Measurements from ENCODE around the gene RNF141.

Gene RNF141

DNA sequence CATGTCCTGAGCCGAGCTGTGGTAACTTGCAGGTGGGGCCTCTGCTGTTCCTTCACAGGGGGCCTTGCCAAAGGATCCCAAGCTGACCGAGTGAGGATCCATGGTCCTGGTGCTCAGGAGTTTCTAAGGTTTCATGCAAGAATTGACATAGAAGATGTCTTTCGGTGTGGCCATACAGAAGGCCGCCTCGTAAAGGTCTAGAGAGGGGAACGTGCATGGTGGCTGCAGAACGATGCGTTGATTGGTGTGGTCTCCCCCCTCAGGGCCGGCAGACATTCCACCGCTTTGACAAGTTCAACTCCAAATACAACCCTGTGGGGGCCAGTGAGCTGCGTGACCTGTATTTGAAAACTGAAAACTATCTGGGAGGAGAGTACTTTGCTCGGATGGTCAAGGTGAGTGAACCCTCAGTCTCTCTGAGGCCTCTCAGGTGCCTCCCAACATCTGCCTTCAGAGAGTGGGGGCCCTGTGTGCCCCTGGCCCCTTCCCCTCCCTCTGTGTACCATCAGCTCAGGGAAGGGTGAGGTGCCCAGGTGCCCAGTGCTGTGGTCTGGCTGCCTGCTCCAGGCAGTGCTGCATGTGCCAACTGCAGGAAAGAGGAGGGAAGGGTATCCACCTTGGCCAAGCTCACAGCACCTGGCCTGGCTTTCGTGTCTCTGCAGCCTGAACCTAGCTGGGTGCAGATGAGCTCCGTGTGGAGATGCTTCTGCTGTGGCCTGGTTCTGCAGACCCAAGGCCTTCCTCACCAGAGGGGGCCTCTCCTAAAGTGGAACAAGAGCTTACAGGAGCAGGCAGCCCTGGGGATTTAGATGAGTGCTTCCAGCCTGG, 46.1 kb downstream of the RNF141 start:
- Histone ChIP-seq H3K9ac (ENCODE audit: low read depth, low read length) (no peak overlapping the region), H3K27ac (ENCODE audit: low read length) (no peak overlapping the region), H3K9me3 (ENCODE audit: insufficient read depth, low read length, severe bottlenecking) (no peaks in the 10 kb centered on the region), H3K4me1 (ENCODE audit: insufficient read depth, low read length) (no peaks in the 10 kb centered on the region), H3K36me3 (ENCODE audit: insufficient read depth, low read length) (peaks cover 52% of the 10 kb centered on the region), H2AFZ (ENCODE audit: low read depth, low read length) (no peak overlapping the region), H3K79me2 (ENCODE audit: insufficient read depth, low read length) (no peaks in the 10 kb centered on the region), H3K27me3 (ENCODE audit: insufficient read depth, low read length, poor library complexity) (no peaks in the 10 kb centered on the region), H3K4me3 (ENCODE audit: low read depth in 1 of 2, low read length in 2 of 2) (no peak overlapping the region), H3K4me2 (ENCODE audit: insufficient read depth, low read length) (no peak overlapping the region), H4K20me1 (ENCODE audit: insufficient read depth, low read length) (peaks cover 1% of the 10 kb centered on the region)
- TF ChIP-seq, protein P1, sequence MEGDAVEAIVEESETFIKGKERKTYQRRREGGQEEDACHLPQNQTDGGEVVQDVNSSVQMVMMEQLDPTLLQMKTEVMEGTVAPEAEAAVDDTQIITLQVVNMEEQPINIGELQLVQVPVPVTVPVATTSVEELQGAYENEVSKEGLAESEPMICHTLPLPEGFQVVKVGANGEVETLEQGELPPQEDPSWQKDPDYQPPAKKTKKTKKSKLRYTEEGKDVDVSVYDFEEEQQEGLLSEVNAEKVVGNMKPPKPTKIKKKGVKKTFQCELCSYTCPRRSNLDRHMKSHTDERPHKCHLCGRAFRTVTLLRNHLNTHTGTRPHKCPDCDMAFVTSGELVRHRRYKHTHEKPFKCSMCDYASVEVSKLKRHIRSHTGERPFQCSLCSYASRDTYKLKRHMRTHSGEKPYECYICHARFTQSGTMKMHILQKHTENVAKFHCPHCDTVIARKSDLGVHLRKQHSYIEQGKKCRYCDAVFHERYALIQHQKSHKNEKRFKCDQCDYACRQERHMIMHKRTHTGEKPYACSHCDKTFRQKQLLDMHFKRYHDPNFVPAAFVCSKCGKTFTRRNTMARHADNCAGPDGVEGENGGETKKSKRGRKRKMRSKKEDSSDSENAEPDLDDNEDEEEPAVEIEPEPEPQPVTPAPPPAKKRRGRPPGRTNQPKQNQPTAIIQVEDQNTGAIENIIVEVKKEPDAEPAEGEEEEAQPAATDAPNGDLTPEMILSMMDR (IDR thresholded peaks at IDR 0.05; ENCODE audit: borderline replicate concordance, extremely low read depth, low read length, poor library complexity, severe bottlenecking): no peak
- TF ChIP-seq EZH2 (IDR thresholded peaks at IDR 0.05; ENCODE audit: borderline replicate concordance, low read depth, low read length, severe bottlenecking): no peak
- DNase-seq: no peak
- ATAC-seq (ENCODE audit: insufficient read depth, low read depth): no peak

DNA sequence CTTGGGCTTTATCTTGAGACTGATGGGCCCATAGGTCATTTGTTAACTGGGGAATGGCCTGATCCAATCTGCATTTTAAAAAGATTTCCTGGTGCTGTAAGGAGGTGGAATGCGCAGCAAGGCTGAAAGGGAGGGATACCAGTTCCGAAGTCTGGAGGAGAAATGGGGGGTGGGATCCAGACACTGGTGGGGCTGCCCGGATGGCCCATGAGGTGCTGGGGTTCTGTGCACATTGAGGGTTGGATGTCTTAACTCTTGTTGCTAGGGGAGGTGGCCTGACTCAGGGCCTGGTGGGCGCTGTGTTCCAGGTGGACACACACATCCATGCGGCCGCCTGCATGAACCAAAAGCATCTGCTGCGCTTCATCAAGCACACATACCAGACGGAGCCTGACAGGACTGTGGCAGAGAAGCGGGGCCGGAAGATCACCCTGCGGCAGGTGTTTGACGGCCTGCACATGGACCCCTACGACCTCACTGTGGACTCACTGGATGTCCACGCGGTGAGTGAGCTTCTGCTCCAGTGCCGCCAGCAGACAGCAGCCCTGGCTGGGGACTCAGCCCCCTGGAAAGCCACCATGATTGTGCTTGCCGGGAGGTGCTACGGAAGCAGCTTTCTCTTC, 47.8 kb downstream of the RNF141 start:
- no peak overlapping the region for H2AFZ ChIP-seq (ENCODE audit: low read depth, low read length)
- H3K27me3 ChIP-seq (ENCODE audit: insufficient read depth, low read length, poor library complexity): no peaks in the 10 kb centered on the region
- H3K4me2 ChIP-seq (ENCODE audit: insufficient read depth, low read length): no peak overlapping the region
- H3K27ac ChIP-seq (ENCODE audit: low read length): no peak overlapping the region
- no peak for DNase-seq
- no peaks in the 10 kb centered on the region for H3K79me2 ChIP-seq (ENCODE audit: insufficient read depth, low read length)
- H4K20me1 ChIP-seq (ENCODE audit: insufficient read depth, low read length): no peaks in the 10 kb centered on the region; the same call in none of the 2 replicates
- no peak overlapping the region for H3K4me3 ChIP-seq (ENCODE audit: low read depth in 1 of 2, low read length in 2 of 2)
- no peak for TF ChIP-seq EZH2 (IDR thresholded peaks at IDR 0.05; ENCODE audit: borderline replicate concordance, low read depth, low read length, severe bottlenecking)
- TF ChIP-seq, protein P1 (IDR thresholded peaks at IDR 0.05; ENCODE audit: borderline replicate concordance, extremely low read depth, low read length, poor library complexity, severe bottlenecking): no peak
- no peak for ATAC-seq (ENCODE audit: insufficient read depth, low read depth)
- peaks cover 53% of the 10 kb centered on the region for H3K36me3 ChIP-seq (ENCODE audit: insufficient read depth, low read length)
- no peaks in the 10 kb centered on the region for H3K9me3 ChIP-seq (ENCODE audit: insufficient read depth, low read length, severe bottlenecking)
- H3K9ac ChIP-seq (ENCODE audit: low read depth, low read length): no peak overlapping the region
- H3K4me1 ChIP-seq (ENCODE audit: insufficient read depth, low read length): no peaks in the 10 kb centered on the region

DNA sequence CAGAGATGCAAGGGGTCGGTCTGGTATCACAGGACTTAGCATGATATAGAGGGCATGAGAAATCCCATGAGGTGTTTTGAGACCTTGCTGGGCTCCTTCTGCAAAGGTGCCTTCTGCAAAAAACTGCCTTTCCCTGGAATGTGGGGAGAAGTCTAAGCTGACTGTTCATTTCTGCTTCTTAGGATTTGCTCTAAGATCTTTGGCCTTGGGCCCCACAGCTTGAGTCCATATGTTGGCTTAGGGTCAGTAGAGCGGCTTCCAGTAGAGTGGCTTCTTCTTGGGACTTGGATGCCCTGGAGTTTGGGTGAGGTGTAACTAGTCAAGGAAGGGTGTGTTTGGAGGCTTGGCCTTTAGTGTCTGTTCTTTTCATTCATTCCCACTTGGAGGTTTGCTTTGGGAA, 48.9 kb downstream of the RNF141 start:
- TF ChIP-seq EZH2 (IDR thresholded peaks at IDR 0.05; ENCODE audit: borderline replicate concordance, low read depth, low read length, severe bottlenecking): no peak
- TF ChIP-seq, protein P1 (IDR thresholded peaks at IDR 0.05; ENCODE audit: borderline replicate concordance, extremely low read depth, low read length, poor library complexity, severe bottlenecking): no peak

More for the DNA sequence above, 48.9 kb downstream of the RNF141 start:
- DNase-seq (no peak), ATAC-seq (ENCODE audit: insufficient read depth, low read depth) (no peak)
- Histone ChIP-seq H3K36me3 (ENCODE audit: insufficient read depth, low read length) (peaks cover 48% of the 10 kb centered on the region), H3K27me3 (ENCODE audit: insufficient read depth, low read length, poor library complexity) (no peaks in the 10 kb centered on the region), H3K4me2 (ENCODE audit: insufficient read depth, low read length) (no peak overlapping the region), H2AFZ (ENCODE audit: low read depth, low read length) (no peak overlapping the region), H4K20me1 (ENCODE audit: insufficient read depth, low read length) (no peaks in the 10 kb centered on the region; the same call in 1 of the 2 replicates), H3K9me3 (ENCODE audit: insufficient read depth, low read length, severe bottlenecking) (no peaks in the 10 kb centered on the region), H3K4me3 (ENCODE audit: low read depth in 1 of 2, low read length in 2 of 2) (no peak overlapping the region), H3K4me1 (ENCODE audit: insufficient read depth, low read length) (no peaks in the 10 kb centered on the region), H3K9ac (ENCODE audit: low read depth, low read length) (no peak overlapping the region), H3K27ac (ENCODE audit: low read length) (no peak overlapping the region), H3K79me2 (ENCODE audit: insufficient read depth, low read length) (no peaks in the 10 kb centered on the region)
